ENCODE data around the gene ECT2. TPM values are rescaled to one million over a fixed set of nuclear protein-coding genes. Genes with fewer than 3 reads are reported as not detected.
"Not testable (repeated sequence)": the region's sequence is repeated elsewhere in the genome, so short reads cannot be mapped to it uniquely, and the experiment has no call there.

Gene ECT2
- polyA plus RNA-seq, 4 donors = 33.7 to 45.3 (median 39.3) TPM

- no peak for DNase-seq (ENCODE audit: low read depth in 4 of 4, low spot score in 3 of 4)
These were observed 24.1 kb upstream of the ECT2 start for GRCh38 chr3:172726380-172726779.

GRCh38 chr3:172735014-172735413 lies 15.5 kb upstream of the ECT2 start:
- no peak for DNase-seq (ENCODE audit: low read depth in 4 of 4, low spot score in 3 of 4)

- DNase-seq (ENCODE audit: low read depth in 4 of 4, low spot score in 3 of 4) = no peak
These were observed 11.1 kb upstream of the ECT2 start for GRCh38 chr3:172739462-172739861.

GRCh38 chr3:172746475-172746874 lies 4.1 kb upstream of the ECT2 start:
- no peak for DNase-seq (ENCODE audit: low read depth in 4 of 4, low spot score in 3 of 4)

GRCh38 chr3:172749230-172749965 lies 1.1 kb upstream of the ECT2 start:
- DNase-seq (ENCODE audit: low read depth in 4 of 4, low spot score in 3 of 4) = peak in 2 of 4 donors; percentile 2 to 43

GRCh38 chr3:172750069-172750367 lies 508 bp upstream of the ECT2 start:
- no peak for DNase-seq (ENCODE audit: low read depth in 4 of 4, low spot score in 3 of 4)

GRCh38 chr3:172751175-172751704 lies 714 bp downstream of the ECT2 start:
- peak in 1 of 4 donors; percentile 7 for DNase-seq (ENCODE audit: low read depth in 4 of 4, low spot score in 3 of 4)

GRCh38 chr3:172752651-172753050 lies 2.1 kb downstream of the ECT2 start:
- DNase-seq (ENCODE audit: low read depth in 4 of 4, low spot score in 3 of 4) = no peak

- no peak for DNase-seq (ENCODE audit: low read depth in 4 of 4, low spot score in 3 of 4)
These were observed 2.6 kb downstream of the ECT2 start for GRCh38 chr3:172753125-172753524.

- DNase-seq (ENCODE audit: low read depth in 4 of 4, low spot score in 3 of 4) = not testable (repeated sequence)
These were observed 9.9 kb downstream of the ECT2 start for GRCh38 chr3:172760416-172760815.

GRCh38 chr3:172766241-172766640 lies 15.7 kb downstream of the ECT2 start:
- no peak for DNase-seq (ENCODE audit: low read depth in 4 of 4, low spot score in 3 of 4)

- no peak for DNase-seq (ENCODE audit: low read depth in 4 of 4, low spot score in 3 of 4)
These were observed 16.3 kb downstream of the ECT2 start for GRCh38 chr3:172766718-172767405.

- no peak for DNase-seq (ENCODE audit: low read depth in 4 of 4, low spot score in 3 of 4)
These were observed 19.9 kb downstream of the ECT2 start for GRCh38 chr3:172770382-172770781.

GRCh38 chr3:172771672-172772071 lies 21.1 kb downstream of the ECT2 start:
- no peak for DNase-seq (ENCODE audit: low read depth in 4 of 4, low spot score in 3 of 4)

GRCh38 chr3:172776049-172776717 lies 25.7 kb downstream of the ECT2 start:
- DNase-seq (ENCODE audit: low read depth in 4 of 4, low spot score in 3 of 4) = no peak

GRCh38 chr3:172777901-172778300 lies 27.4 kb downstream of the ECT2 start:
- no peak for DNase-seq (ENCODE audit: low read depth in 4 of 4, low spot score in 3 of 4)

- DNase-seq (ENCODE audit: low read depth in 4 of 4, low spot score in 3 of 4) = no peak
These were observed 31.7 kb downstream of the ECT2 start for GRCh38 chr3:172782235-172782634.

GRCh38 chr3:172786036-172786435 lies 35.5 kb downstream of the ECT2 start:
- DNase-seq (ENCODE audit: low read depth in 4 of 4, low spot score in 3 of 4) = no peak

GRCh38 chr3:172787019-172787418 lies 36.5 kb downstream of the ECT2 start:
- DNase-seq (ENCODE audit: low read depth in 4 of 4, low spot score in 3 of 4) = no peak

- no peak for DNase-seq (ENCODE audit: low read depth in 4 of 4, low spot score in 3 of 4)
These were observed 37.2 kb downstream of the ECT2 start for GRCh38 chr3:172787746-172788145.

GRCh38 chr3:172799246-172799645 lies 48.7 kb downstream of the ECT2 start:
- no peak for DNase-seq (ENCODE audit: low read depth in 4 of 4, low spot score in 3 of 4)

- no peak for DNase-seq (ENCODE audit: low read depth in 4 of 4, low spot score in 3 of 4)
These were observed 49.6 kb downstream of the ECT2 start for GRCh38 chr3:172800156-172800555.

Data from right renal pelvis (tissue), 4 donors.